Activated naive CD8-positive, alpha-beta T cell treated with anti-CD3 and anti-CD28 coated beads, Interleukin-2, amount 10 ng/mL, durations not matched to agents 7 days and 5 days (primary cell): ENCODE results near the gene TCEAL1. TPM values are rescaled to one million over a fixed set of nuclear protein-coding genes. Genes with fewer than 3 reads are reported as not detected.

ENCODE experiments used
- ATAC-seq: fragments of 150-1000 bp; cut with Tn5 transposase; one replicate; pipeline ENCODE4 v1.10.0; 2021; ENCODE audit warnings: low read depth, moderate library complexity
- POLR2A ChIA-PET: fragments of 350-600 bp; sonication (Branson Sonifier 250); formaldehyde crosslinking; loops from one replicate; lab custom pipeline; 2021; ENCODE audit warnings: antibody characterized with exemption; lab: Charles Lee
- DNase-seq: peaks from one replicate; pipeline ENCODE4 v3.0.0; 2021
- H3K27ac Mint-ChIP-seq: one replicate; pipeline ENCODE4 v1.8.0; 2022; ENCODE audit warnings: mild to moderate bottlenecking, mixed read lengths
- H3K27me3 Mint-ChIP-seq: one replicate; pipeline ENCODE4 v1.8.0; 2022; ENCODE audit warnings: mild to moderate bottlenecking, moderate library complexity, mixed read lengths
- H3K36me3 Mint-ChIP-seq: one replicate; pipeline ENCODE4 v1.8.0; 2021; ENCODE audit warnings: mild to moderate bottlenecking, mixed read lengths
- H3K4me1 Mint-ChIP-seq: one replicate; pipeline ENCODE4 v1.8.0; 2021; ENCODE audit warnings: mixed read lengths
- H3K4me3 Mint-ChIP-seq: one replicate; pipeline ENCODE4 v1.8.0; 2022; ENCODE audit warnings: mild to moderate bottlenecking, moderate library complexity, mixed read lengths
- H3K9me3 Mint-ChIP-seq: one replicate; pipeline ENCODE4 v1.8.0; 2021; ENCODE audit warnings: mixed read lengths
- total RNA-seq, 2 experiments: library from RNA; stranded (reverse); gene quantifications; one replicate each; pipeline ENCODE4 v1.2.3, GENCODE V29; 2021

The TCEAL1 gene
- total RNA-seq, 2 experiments from 2014 or later: 10.1 TPM

GRCh38 chrX:103678199-103678993, 49.6 kb downstream of the TCEAL1 start:
- ATAC-seq: no peak
- DNase-seq: no peak
- Mint-ChIP-seq H3K4me3 (no peak overlapping the region), H3K9me3 (no peaks in the 10 kb centered on the region), H3K27me3 (no peaks in the 10 kb centered on the region), H3K27ac (no peak overlapping the region), H3K36me3 (peaks cover 10% of the 10 kb centered on the region), H3K4me1 (no peaks in the 10 kb centered on the region)
- POLR2A ChIA-PET: no interaction called here

Other genes starting within 250 kb of the TCEAL1 start
- gene RAB40A, start 109.5 kb upstream of the TCEAL1 start, total RNA-seq: under 1 TPM; 0.22 to 0.26 TPM
- gene TCEAL4, start 43.5 kb upstream of the TCEAL1 start, total RNA-seq: 1 to 10 TPM; 6.0 to 6.7 TPM
- 1 to 10 TPM; 6.1 to 6.7 TPM for gene TCEAL3, start 21.0 kb upstream of the TCEAL1 start, total RNA-seq
- 100 to 1,000 TPM; 125 to 128 TPM for gene MORF4L2, start 57.7 kb downstream of the TCEAL1 start, total RNA-seq
- gene TMEM31, start 81.9 kb downstream of the TCEAL1 start, total RNA-seq: not detected
- not detected for gene PLP1, start 147.9 kb downstream of the TCEAL1 start, total RNA-seq
- gene RAB9B, start 203.3 kb downstream of the TCEAL1 start, total RNA-seq: under 1 TPM; 0.33 to 0.37 TPM